GM23338 (cell line): ENCODE data around the gene NTM. TPM values are rescaled to one million over a fixed set of nuclear protein-coding genes. Genes with fewer than 3 reads are reported as not detected.

Experiments
- ATAC-seq: fragments of 200-7000 bp; cut with Tn5 transposase; 3 replicates; pipeline ENCODE4 v1.9.1; 2020
- DNase-seq: peaks from one replicate; pipeline ENCODE4 v3.0.0-alpha.2; 2015; ENCODE audit warnings: low spot score
- H2AFZ ChIP-seq: fragments of 200-600 bp; sonication (generic); 2 replicates; pipeline ENCODE4 v1.8.0; 2016; ENCODE audit warnings: antibody characterized with exemption, mild to moderate bottlenecking, moderate library complexity
- H3F3A ChIP-seq: fragments of 200-600 bp; sonication (generic); replicated peaks from 2 replicates; pipeline ENCODE4 v1.8.0; 2017; ENCODE audit warnings: antibody characterized with exemption, mixed run types, low read depth
- H3K27ac ChIP-seq: fragments of 200-600 bp; sonication (generic); 2 replicates; pipeline ENCODE4 v1.6.1; 2016; ENCODE audit warnings: low read depth
- H3K27me3 ChIP-seq: fragments of 200-600 bp; sonication (generic); 2 replicates; pipeline ENCODE4 v1.8.0; 2016; ENCODE audit warnings: mild to moderate bottlenecking, mixed run types, moderate library complexity; ENCODE audit not compliant: insufficient read depth
- H3K36me3 ChIP-seq: fragments of 200-600 bp; sonication (generic); 2 replicates; pipeline ENCODE4 v1.8.0; 2016; ENCODE audit warnings: mild to moderate bottlenecking; ENCODE audit not compliant: insufficient read depth
- H3K4me1 ChIP-seq: fragments of 200-600 bp; sonication (generic); 2 replicates; pipeline ENCODE4 v1.8.0; 2016; ENCODE audit warnings: mild to moderate bottlenecking, moderate library complexity; ENCODE audit not compliant: insufficient read depth
- H3K4me2 ChIP-seq: fragments of 200-600 bp; sonication (generic); 2 replicates; pipeline ENCODE4 v1.7.1; 2017; ENCODE audit warnings: mixed run types
- H3K4me3 ChIP-seq: fragments of 200-600 bp; sonication (generic); 2 replicates; pipeline ENCODE4 v1.6.1; 2016; ENCODE audit warnings: mixed run types
- H3K79me2 ChIP-seq: fragments of 200-600 bp; sonication (generic); replicated peaks from 2 replicates; pipeline ENCODE4 v1.8.0; 2017; ENCODE audit warnings: mild to moderate bottlenecking; ENCODE audit not compliant: insufficient read depth
- H3K9me2 ChIP-seq: fragments of 200-600 bp; sonication (generic); 2 replicates; pipeline ENCODE4 v1.8.0; 2017; ENCODE audit not compliant: insufficient read depth
- H4K20me1 ChIP-seq: fragments of 200-600 bp; sonication (generic); replicated peaks from 2 replicates; pipeline ENCODE4 v1.8.0; 2017; ENCODE audit warnings: mild to moderate bottlenecking; ENCODE audit not compliant: insufficient read depth
- H3K27ac Mint-ChIP-seq: 2 replicates; pipeline ENCODE4 v1.8.0; 2020; ENCODE audit warnings: inconsistent platforms, mild to moderate bottlenecking, moderate library complexity, mixed read lengths
- H3K27me3 Mint-ChIP-seq: 3 replicates; pipeline ENCODE4 v1.8.0; 2022; ENCODE audit warnings: low read depth, mild to moderate bottlenecking, moderate library complexity, mixed read lengths, inconsistent platforms; ENCODE audit not compliant: insufficient read depth, poor library complexity
- H3K36me3 Mint-ChIP-seq: 3 replicates; pipeline ENCODE4 v1.8.0; 2021; ENCODE audit warnings: low read depth, mild to moderate bottlenecking, inconsistent platforms, moderate library complexity, mixed read lengths
- H3K4me1 Mint-ChIP-seq: 3 replicates; pipeline ENCODE4 v1.8.0; 2020; ENCODE audit warnings: mild to moderate bottlenecking, inconsistent platforms, mixed read lengths
- H3K4me3 Mint-ChIP-seq: 3 replicates; pipeline ENCODE4 v1.8.0; 2021; ENCODE audit warnings: moderate library complexity, mild to moderate bottlenecking, inconsistent platforms, mixed read lengths
- H3K9me3 Mint-ChIP-seq: 3 replicates; pipeline ENCODE4 v1.8.0; 2020; ENCODE audit warnings: moderate library complexity, mild to moderate bottlenecking, inconsistent platforms, mixed read lengths
- CREB1 ChIP-seq: fragments of 250-450 bp; sonication (Bioruptor Pico); IDR thresholded peaks from 2 replicates; pipeline ENCODE4 v1.5.0; 2020; ENCODE audit warnings: low read depth, mild to moderate bottlenecking, moderate library complexity
- NANOG ChIP-seq: IDR thresholded peaks from 2 replicates; pipeline ENCODE4 v1.6.1; 2016; ENCODE audit warnings: antibody characterized with exemption, borderline replicate concordance
- POLR2AphosphoS5 ChIP-seq: IDR thresholded peaks from 2 replicates; pipeline ENCODE4 v1.6.1; 2016; ENCODE audit warnings: antibody characterized with exemption, low read depth
- ZNF114 ChIP-seq: fragments of 250-450 bp; sonication (Bioruptor Pico); IDR thresholded peaks from 2 replicates; pipeline ENCODE4 v1.5.0; 2020; ENCODE audit warnings: mild to moderate bottlenecking, moderate library complexity
- ZNF331 ChIP-seq: fragments of 250-450 bp; sonication (Bioruptor Pico); IDR thresholded peaks from 2 replicates; pipeline ENCODE4 v1.5.0; 2020; ENCODE audit warnings: low read depth, mild to moderate bottlenecking, moderate library complexity
- polyA plus RNA-seq: library from polyadenylated mRNA; unstranded; fragments of >200 nt; fragmentation: Nextera tagmentation; extraction: Ambion mirVana; gene quantifications from 2 replicates; pipeline ENCODE4 v1.2.1, GENCODE V29; 2016
- total RNA-seq: library from RNA; depleted of rRNA; stranded (reverse); fragments of >200 nt; shearing (Covaris generic); gene quantifications from 2 replicates; pipeline ENCODE4 v1.2.3, GENCODE V29; 2014
- TF ChIP-seq, protein P1 (sequence below): fragments of 250-450 bp; sonication (Bioruptor Pico); IDR thresholded peaks from 2 replicates; pipeline ENCODE4 v1.5.0; 2020; ENCODE audit warnings: mild to moderate bottlenecking, moderate library complexity
- TF ChIP-seq, protein P2 (sequence below), 2 experiments: fragments of 200-600 bp in 1 of 2; sonication (generic) in 1 of 2; conservative IDR thresholded peaks; 2 replicates each; pipeline versions ENCODE4 v1.5.1 to v1.6.1; 2016 to 2017; ENCODE audit warnings: antibody characterized with exemption in 2 of 2, low read depth in 2 of 2, mild to moderate bottlenecking in 2 of 2, moderate library complexity in 1 of 2

The NTM gene
- total and polyA plus RNA-seq, 2 experiments from 2014 or later = 10.6 to 14.6 TPM

DNA sequence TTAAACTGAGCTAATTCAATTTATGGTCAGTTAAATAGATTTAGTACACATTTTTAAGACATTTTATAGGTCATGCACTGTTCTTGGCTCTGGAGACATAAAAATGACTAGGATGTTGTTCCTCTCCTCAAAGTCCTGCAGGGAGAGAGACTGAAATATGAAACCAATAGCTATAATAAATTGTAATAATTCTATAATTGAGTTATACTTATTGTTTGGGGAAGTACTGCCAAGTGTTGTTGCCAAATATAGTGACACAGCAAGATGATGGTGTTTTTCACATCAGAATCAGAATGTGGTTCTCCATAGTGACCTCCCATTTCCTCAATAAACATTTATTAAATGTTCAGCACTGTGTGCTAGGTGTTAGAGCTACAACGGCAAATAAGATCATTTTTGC is 470.6 kb downstream of the NTM start (continued):
- TF ChIP-seq, protein P1, sequence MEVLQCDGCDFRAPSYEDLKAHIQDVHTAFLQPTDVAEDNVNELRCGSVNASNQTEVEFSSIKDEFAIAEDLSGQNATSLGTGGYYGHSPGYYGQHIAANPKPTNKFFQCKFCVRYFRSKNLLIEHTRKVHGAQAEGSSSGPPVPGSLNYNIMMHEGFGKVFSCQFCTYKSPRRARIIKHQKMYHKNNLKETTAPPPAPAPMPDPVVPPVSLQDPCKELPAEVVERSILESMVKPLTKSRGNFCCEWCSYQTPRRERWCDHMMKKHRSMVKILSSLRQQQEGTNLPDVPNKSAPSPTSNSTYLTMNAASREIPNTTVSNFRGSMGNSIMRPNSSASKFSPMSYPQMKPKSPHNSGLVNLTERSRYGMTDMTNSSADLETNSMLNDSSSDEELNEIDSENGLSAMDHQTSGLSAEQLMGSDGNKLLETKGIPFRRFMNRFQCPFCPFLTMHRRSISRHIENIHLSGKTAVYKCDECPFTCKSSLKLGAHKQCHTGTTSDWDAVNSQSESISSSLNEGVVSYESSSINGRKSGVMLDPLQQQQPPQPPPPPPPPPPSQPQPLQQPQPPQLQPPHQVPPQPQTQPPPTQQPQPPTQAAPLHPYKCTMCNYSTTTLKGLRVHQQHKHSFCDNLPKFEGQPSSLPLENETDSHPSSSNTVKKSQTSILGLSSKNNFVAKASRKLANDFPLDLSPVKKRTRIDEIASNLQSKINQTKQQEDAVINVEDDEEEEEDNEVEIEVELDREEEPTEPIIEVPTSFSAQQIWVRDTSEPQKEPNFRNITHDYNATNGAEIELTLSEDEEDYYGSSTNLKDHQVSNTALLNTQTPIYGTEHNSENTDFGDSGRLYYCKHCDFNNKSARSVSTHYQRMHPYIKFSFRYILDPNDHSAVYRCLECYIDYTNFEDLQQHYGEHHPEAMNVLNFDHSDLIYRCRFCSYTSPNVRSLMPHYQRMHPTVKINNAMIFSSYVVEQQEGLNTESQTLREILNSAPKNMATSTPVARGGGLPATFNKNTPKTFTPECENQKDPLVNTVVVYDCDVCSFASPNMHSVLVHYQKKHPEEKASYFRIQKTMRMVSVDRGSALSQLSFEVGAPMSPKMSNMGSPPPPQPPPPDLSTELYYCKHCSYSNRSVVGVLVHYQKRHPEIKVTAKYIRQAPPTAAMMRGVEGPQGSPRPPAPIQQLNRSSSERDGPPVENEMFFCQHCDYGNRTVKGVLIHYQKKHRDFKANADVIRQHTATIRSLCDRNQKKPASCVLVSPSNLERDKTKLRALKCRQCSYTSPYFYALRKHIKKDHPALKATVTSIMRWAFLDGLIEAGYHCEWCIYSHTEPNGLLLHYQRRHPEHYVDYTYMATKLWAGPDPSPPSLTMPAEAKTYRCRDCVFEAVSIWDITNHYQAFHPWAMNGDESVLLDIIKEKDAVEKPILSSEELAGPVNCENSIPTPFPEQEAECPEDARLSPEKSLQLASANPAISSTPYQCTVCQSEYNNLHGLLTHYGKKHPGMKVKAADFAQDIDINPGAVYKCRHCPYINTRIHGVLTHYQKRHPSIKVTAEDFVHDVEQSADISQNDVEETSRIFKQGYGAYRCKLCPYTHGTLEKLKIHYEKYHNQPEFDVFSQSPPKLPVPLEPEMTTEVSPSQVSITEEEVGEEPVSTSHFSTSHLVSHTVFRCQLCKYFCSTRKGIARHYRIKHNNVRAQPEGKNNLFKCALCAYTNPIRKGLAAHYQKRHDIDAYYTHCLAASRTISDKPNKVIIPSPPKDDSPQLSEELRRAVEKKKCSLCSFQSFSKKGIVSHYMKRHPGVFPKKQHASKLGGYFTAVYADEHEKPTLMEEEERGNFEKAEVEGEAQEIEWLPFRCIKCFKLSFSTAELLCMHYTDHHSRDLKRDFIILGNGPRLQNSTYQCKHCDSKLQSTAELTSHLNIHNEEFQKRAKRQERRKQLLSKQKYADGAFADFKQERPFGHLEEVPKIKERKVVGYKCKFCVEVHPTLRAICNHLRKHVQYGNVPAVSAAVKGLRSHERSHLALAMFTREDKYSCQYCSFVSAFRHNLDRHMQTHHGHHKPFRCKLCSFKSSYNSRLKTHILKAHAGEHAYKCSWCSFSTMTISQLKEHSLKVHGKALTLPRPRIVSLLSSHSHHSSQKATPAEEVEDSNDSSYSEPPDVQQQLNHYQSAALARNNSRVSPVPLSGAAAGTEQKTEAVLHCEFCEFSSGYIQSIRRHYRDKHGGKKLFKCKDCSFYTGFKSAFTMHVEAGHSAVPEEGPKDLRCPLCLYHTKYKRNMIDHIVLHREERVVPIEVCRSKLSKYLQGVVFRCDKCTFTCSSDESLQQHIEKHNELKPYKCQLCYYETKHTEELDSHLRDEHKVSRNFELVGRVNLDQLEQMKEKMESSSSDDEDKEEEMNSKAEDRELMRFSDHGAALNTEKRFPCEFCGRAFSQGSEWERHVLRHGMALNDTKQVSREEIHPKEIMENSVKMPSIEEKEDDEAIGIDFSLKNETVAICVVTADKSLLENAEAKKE (CRISPR knock-in tag) = no peak
- TF ChIP-seq ZNF331 (CRISPR knock-in tag) (no peak), POLR2AphosphoS5 (no peak), NANOG (no peak)

DNA sequence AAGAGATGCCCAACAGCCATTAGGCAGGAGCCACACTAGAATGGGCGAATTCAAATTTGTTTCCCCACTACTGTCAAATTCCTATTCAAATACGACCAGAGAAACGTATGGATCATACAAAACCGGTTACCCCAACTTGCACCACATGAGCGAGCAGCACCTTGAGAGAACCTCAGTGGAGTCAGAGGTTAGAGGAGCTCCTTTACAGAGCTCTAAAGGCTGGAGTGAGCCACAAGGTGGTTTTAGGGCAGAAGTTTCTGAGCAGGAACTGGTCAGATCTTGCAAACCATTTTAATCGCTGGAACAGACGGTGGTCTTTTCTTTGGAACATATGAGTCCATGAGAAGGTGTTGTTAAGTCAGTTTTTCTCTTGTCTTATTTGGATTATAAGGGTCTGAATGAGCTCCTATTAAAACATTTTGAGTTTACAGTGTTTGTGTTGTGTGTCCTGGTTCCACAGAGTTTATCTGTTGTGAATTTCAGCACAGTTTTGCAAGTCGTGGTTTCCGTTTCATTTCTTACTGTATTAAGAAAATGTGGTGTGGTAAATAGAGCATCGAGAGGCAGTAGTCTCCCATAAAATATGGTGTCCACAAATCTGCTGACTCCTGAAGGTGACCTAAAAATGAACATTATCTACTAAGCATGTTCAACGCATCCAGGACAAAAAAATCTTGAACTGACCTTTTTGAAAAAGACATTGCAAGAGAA is 471.7 kb downstream of the NTM start:
- no peak overlapping the region for H3K4me3 Mint-ChIP-seq
- no peaks in the 10 kb centered on the region for H3K9me3 Mint-ChIP-seq
- TF ChIP-seq, protein P1 (CRISPR knock-in tag) = no peak
- TF ChIP-seq ZNF114 (CRISPR knock-in tag) (no peak), CREB1 (CRISPR knock-in tag) (no peak)
- TF ChIP-seq, protein P2, sequence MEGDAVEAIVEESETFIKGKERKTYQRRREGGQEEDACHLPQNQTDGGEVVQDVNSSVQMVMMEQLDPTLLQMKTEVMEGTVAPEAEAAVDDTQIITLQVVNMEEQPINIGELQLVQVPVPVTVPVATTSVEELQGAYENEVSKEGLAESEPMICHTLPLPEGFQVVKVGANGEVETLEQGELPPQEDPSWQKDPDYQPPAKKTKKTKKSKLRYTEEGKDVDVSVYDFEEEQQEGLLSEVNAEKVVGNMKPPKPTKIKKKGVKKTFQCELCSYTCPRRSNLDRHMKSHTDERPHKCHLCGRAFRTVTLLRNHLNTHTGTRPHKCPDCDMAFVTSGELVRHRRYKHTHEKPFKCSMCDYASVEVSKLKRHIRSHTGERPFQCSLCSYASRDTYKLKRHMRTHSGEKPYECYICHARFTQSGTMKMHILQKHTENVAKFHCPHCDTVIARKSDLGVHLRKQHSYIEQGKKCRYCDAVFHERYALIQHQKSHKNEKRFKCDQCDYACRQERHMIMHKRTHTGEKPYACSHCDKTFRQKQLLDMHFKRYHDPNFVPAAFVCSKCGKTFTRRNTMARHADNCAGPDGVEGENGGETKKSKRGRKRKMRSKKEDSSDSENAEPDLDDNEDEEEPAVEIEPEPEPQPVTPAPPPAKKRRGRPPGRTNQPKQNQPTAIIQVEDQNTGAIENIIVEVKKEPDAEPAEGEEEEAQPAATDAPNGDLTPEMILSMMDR (conservative IDR thresholded peaks at IDR 0.05; ENCODE audit: low read depth in 2 of 2) = no peak

More for the DNA sequence above, 471.7 kb downstream of the NTM start:
- Histone ChIP-seq H3K4me2 (no peak overlapping the region), H3K27me3 (no peaks in the 10 kb centered on the region), H3K36me3 (no peaks in the 10 kb centered on the region), H3K9me2 (no peaks in the 10 kb centered on the region), H3K4me1 (peaks cover 32% of the 10 kb centered on the region), H2AFZ (no peak overlapping the region), H3K79me2 (no peaks in the 10 kb centered on the region), H4K20me1 (no peaks in the 10 kb centered on the region), H3K27ac (no peak overlapping the region), H3K4me3 (no peak overlapping the region), H3F3A (no peaks in the 10 kb centered on the region)
- Mint-ChIP-seq H3K27me3 (peaks cover 4% of the 10 kb centered on the region), H3K4me1 (peaks cover 41% of the 10 kb centered on the region), H3K36me3 (no peaks in the 10 kb centered on the region), H3K27ac (no peak overlapping the region)
- DNase-seq = no peak
- ATAC-seq = no peak
